Umbilical cord (tissue), 2 donors: ENCODE data around the gene NDUFS6. TPM values are rescaled to one million over a fixed set of nuclear protein-coding genes. Genes with fewer than 3 reads are reported as not detected.
A peak's percentile ranks its signal among the peaks of the same experiment; 100 is the strongest.
"Not testable (repeated sequence)": the region's sequence is repeated elsewhere in the genome, so short reads cannot be mapped to it uniquely, and the experiment has no call there.

Experiments used
- DNase-seq: peaks from one replicate; pipeline ENCODE4 v3.0.0-alpha.2; 2015; ENCODE audit warnings: low spot score
- total RNA-seq: library from RNA; depleted of rRNA; stranded (reverse); fragments of >200 nt; gene quantifications from one replicate; pipeline ENCODE4 v1.2.3, GENCODE V29; 2014; ENCODE audit warnings: low replicate concordance; ENCODE audit not compliant: insufficient read depth

Gene NDUFS6
- total RNA-seq, 1 donor from 2014 or later, result 33.9 TPM

- DNase-seq, result no peak
Measured at GRCh38 chr5:1782385-1783215, 18.6 kb upstream of the NDUFS6 start.

- DNase-seq, result peak; percentile 31
Measured at GRCh38 chr5:1783216-1783554, 18.0 kb upstream of the NDUFS6 start.

GRCh38 chr5:1784197-1785050 lies 16.8 kb upstream of the NDUFS6 start:
- no peak for DNase-seq

- no peak for DNase-seq
Measured at GRCh38 chr5:1785062-1785461, 16.1 kb upstream of the NDUFS6 start.

- no peak for DNase-seq
Measured at GRCh38 chr5:1785984-1786383, 15.2 kb upstream of the NDUFS6 start.

- no peak for DNase-seq
Measured at GRCh38 chr5:1786621-1787471, 14.4 kb upstream of the NDUFS6 start.

- DNase-seq, result no peak
Measured at GRCh38 chr5:1787472-1788047, 13.6 kb upstream of the NDUFS6 start.

- DNase-seq, result no peak
Measured at GRCh38 chr5:1788200-1788599, 13.0 kb upstream of the NDUFS6 start.

GRCh38 chr5:1788828-1789227 lies 12.4 kb upstream of the NDUFS6 start:
- no peak for DNase-seq

GRCh38 chr5:1789438-1789833 lies 11.8 kb upstream of the NDUFS6 start:
- not testable (repeated sequence) for DNase-seq

GRCh38 chr5:1789834-1790471 lies 11.3 kb upstream of the NDUFS6 start:
- peak; percentile 29 for DNase-seq

GRCh38 chr5:1791176-1791575 lies 10.0 kb upstream of the NDUFS6 start:
- no peak for DNase-seq

GRCh38 chr5:1792842-1793266 lies 8.4 kb upstream of the NDUFS6 start:
- DNase-seq, result no peak

- DNase-seq, result no peak
Measured at GRCh38 chr5:1793301-1793740, 7.9 kb upstream of the NDUFS6 start.

GRCh38 chr5:1793966-1794900 lies 7.0 kb upstream of the NDUFS6 start:
- DNase-seq, result no peak

- DNase-seq, result no peak
Measured at GRCh38 chr5:1794901-1795290, 6.3 kb upstream of the NDUFS6 start.

- DNase-seq, result no peak
Measured at GRCh38 chr5:1795506-1795905, 5.7 kb upstream of the NDUFS6 start.

- DNase-seq, result no peak
Measured at GRCh38 chr5:1795931-1796330, 5.3 kb upstream of the NDUFS6 start.

- DNase-seq, result no peak
Measured at GRCh38 chr5:1796371-1797102, 4.7 kb upstream of the NDUFS6 start.
